Astrocyte of the cerebellum (primary cell): ENCODE data around the gene ACSL1.
"Not testable (repeated sequence)": the region's sequence is repeated elsewhere in the genome, so short reads cannot be mapped to it uniquely, and the experiment has no call there.

ENCODE experiments used
- DNase-seq: peaks from one replicate; pipeline ENCODE4 v3.0.0-alpha.2; 2011; ENCODE audit warnings: low read depth
- H3K4me3 ChIP-seq: 2 replicates; pipeline ENCODE4 v1.5.1; 2011; ENCODE audit warnings: mild to moderate bottlenecking, low read depth, low read length, moderate library complexity
- CTCF ChIP-seq: IDR thresholded peaks from 2 replicates; pipeline ENCODE4 v1.5.1; 2012; ENCODE audit warnings: low read length, low read depth, moderate library complexity, mild to moderate bottlenecking; ENCODE audit errors: missing control alignments
- in situ Hi-C: cut with HindIII; loops from 2 replicates; pipeline ENCODE4 v1.10.0; 2017; ENCODE audit warnings: low sequenced_read_pairs

ACSL1 gene

DNA sequence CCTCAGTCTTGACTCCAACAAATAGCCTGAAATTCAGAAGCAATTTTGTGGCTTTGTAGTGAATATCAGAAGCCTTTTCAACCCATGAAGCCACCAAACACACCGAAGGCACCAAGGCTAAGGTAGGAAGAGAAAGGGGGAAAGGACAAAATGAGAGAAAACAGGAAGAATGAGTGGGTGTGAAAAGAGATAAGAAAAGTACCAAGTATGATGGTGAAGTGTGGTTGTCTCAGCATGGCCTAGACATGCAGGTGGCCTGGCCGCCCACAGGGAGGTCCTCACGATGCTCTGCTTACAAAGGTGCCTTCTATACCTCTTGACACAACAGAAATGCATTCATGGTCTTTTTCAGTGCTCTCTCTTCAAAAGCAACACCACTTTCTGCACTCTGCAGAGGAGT is 34.9 kb downstream of the ACSL1 start:
- DNase-seq, result no peak
- H3K4me3 ChIP-seq, result no peak overlapping the region
- no peak for TF ChIP-seq CTCF
- in situ Hi-C loops, result no loop called here

GRCh38 chr4:184787766-184788503 is 37.8 kb downstream of the ACSL1 start:
- in situ Hi-C loops, result no loop called here
- no peak for DNase-seq
- no peak overlapping the region for H3K4me3 ChIP-seq
- no peak for TF ChIP-seq CTCF

DNA sequence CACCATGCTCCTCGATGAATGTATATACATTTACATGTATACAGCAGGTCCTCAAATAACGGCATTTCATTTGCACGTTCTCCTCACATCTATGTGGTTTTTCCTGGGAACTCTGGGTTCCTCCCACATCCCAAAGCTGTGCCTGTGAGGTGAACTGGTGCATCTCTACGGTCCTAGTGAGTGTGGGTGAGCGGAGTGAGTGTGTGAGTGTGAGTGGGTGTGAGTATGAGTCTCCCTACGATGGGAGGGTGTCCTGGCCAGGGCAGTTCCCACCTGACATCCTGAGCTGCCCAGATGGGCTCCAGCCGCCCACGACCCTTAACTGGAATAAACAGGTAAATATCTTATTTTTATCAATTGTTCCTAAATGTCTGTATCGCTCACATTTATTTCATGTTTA is 40.0 kb downstream of the ACSL1 start:
- no peak for TF ChIP-seq CTCF
- H3K4me3 ChIP-seq, result no peak overlapping the region
- in situ Hi-C loops, result no loop called here
- no peak for DNase-seq

DNA sequence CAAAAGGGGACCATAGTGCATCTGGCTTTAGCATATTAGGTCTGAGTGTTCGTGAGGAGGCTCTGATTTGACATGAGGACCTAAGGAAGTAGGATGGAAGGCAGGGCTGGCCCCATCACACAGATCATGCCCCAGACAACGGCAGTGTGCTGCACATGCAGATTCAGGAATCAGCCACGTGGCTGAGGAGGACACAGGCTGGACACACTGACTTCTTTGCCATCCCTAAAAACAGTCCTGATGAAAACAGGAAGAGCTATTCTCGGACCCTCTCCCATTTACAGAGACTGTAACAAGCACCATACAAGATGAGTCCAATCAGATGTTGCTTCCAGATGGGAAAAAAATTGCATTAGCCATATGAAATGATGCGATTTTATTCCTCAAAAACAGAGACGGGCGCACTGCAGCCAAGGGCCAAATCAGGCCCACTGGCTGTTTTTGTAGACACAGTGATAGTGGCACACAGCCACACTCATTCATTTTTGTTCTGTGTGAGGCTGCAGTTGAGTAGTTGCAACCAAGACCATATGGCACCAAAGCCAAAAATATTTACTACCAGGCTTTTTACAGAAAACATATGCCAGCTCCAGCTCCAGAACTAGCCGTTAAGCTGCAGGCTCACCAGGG is 41.0 kb downstream of the ACSL1 start:
- in situ Hi-C loops, result no loop called here

DNA sequence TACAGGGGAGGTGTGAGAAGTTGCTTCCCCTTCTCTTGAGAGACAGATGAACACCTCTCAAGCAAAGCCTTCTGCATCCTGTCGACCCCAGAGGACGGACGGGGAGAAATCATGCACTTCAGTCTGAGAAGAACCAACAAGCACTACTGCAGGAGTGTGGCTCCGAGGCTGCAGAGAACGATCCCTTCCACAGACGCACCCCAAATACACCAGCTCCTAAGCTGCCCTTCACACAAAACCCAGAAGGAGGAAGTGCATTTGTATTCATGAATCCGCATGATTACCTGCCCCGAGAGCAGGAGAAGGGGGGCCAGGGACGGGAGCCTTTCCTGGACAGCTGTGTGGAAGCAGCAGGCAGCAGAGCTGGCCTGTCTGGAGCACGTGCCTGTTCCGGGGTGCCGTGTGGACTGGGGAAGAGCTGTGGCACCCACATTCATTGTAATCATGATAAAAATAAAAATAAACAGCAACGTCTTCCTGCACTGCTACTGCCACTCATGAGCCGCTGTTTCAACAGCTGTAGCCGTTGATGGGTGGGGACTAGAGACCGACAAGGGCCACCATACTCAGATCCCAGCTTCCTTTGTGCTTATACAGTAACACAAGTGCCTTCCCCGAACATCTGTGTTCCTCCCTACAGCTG is 42.9 kb downstream of the ACSL1 start:
- DNase-seq, result no peak
- in situ Hi-C loops, result no loop called here
- no peak for TF ChIP-seq CTCF
- H3K4me3 ChIP-seq, result no peak overlapping the region

More for the DNA sequence above, 41.0 kb downstream of the ACSL1 start:
- no peak overlapping the region for H3K4me3 ChIP-seq
- DNase-seq, result no peak
- no peak for TF ChIP-seq CTCF

- in situ Hi-C loops, H3K4me3 ChIP-seq, DNase-seq: not testable (repeated sequence)
Measured at GRCh38 chr4:184779160-184779559, 46.6 kb downstream of the ACSL1 start.

DNA sequence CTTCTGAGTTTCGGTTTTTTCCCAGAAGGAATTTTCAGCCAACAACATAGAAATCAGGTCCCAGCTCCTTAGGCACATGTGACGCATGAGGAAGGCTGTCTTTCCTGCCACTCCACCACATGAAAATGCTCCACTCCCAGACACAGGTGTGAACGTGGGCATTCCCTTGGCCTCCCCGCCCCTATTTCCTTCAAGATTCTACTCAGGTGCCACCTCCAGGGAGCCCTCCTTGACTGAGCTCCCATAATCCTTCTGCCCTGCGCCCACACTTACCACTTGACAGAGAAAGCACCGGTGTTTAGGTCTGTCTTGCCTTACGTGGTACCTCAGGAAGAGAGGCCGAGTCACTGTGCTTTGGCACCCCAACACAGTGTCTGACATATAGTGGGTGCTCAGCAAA is 47.4 kb downstream of the ACSL1 start:
- no peak for DNase-seq
- in situ Hi-C loops, result no loop called here
- TF ChIP-seq CTCF, result no peak
- no peak overlapping the region for H3K4me3 ChIP-seq
